HG02981 (cell line): ENCODE results near the gene LTB.
"Not testable (repeated sequence)": the region's sequence is repeated elsewhere in the genome, so short reads cannot be mapped to it uniquely, and the experiment has no call there.

Source experiments
- ATAC-seq: cut with Tn5 transposase; IDR thresholded peaks from one replicate; pipeline ENCODE4 v1.9.1; 2021; ENCODE audit warnings: mild to moderate bottlenecking, moderate library complexity; ENCODE audit not compliant: unreplicated experiment

LTB gene

DNA sequence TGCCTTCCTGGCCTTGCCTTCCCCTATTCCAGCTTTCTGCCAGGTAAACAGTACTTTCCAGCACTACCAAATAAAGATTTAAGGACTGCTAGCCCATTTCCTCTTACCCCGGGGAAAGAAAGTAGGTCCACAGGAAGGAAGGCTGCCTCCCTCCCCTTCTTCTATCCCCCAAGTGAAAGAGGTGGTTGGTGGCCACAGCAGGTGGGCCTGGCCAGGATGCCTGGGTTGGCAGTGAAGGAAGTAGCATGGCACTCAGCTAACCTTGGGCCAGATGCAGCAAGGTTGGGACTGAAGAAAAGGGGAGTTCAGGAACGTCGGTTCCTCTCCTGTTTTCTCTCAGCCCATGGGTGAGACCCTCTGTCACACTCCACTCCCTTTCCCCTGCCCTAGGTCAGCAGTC lies 25.9 kb downstream of the LTB start:
- no peak for ATAC-seq

GRCh38 chr6:31551371-31551770 lies 30.9 kb downstream of the LTB start:
- not testable (repeated sequence) for ATAC-seq

- no peak for ATAC-seq
Measured at GRCh38 chr6:31548544-31548873, 33.7 kb downstream of the LTB start.

- ATAC-seq: no peak
Measured at GRCh38 chr6:31547727-31548543, 34.3 kb downstream of the LTB start.

GRCh38 chr6:31546958-31547726 lies 35.1 kb downstream of the LTB start, which contains the start of gene NFKBIL1:
Gene NFKBIL1, plus strand, starts transcription at chr6:31547608. Its CDS starts 87 bp downstream, at chr6:31547695.
- ATAC-seq: peak; percentile 61

DNA sequence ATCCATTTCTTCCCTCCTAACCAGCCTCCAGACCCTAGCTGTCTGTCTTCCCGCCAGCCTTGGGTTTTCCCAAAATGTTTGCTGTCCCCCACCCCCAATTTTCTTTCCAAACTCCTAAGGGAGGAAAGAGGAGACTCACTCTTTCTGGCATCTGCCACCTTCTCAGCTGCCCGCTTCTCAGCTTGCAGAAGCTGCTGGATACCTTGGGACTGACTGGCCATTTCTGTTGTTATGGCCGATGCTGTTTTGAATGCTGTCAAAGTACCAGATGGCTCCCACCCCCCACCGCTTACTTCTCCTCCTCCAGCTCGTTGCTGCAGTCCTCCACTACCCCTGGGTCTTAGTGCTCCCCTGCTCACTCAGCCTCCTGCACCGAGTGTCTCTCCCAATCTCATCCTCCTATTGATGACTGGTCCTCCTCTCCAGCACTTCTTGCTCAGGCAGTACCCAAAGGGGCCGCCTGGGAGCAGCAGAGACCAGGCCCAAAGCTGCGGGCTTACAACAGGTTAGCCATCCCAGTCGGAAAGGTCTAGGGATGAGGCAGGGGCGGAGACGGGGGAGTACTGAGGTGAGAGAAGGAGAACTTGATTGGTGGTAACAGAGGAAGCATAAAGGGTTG lies 35.8 kb downstream of the LTB start, which contains the start of gene ATP6V1G2:
Gene ATP6V1G2, minus strand, starts transcription at position 270 of the 619 bp plus-strand sequence. Its CDS starts 49 bp downstream, at position 221.
- peak; percentile 34 for ATAC-seq

- no peak for ATAC-seq
Measured at GRCh38 chr6:31545291-31545690, 36.9 kb downstream of the LTB start.

DNA sequence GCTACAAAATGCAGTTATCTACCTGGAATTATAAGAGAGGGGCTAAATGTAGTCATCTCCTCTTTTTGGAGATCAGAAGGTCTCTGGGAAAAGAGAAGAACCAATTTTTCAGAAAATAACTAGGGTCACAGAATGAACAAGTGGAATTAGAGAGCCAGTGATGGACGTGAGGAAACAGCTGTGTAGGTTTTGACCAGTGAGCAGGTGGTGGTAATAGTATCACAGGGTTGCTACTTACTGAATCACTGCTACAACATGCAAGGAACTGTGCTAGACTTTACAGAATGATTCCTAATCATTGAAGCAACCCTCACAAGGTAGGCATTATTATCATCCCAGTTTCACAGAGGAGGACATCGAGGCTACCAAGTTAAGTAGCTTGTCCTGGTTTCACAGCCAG lies 37.5 kb downstream of the LTB start:
- ATAC-seq: no peak

DNA sequence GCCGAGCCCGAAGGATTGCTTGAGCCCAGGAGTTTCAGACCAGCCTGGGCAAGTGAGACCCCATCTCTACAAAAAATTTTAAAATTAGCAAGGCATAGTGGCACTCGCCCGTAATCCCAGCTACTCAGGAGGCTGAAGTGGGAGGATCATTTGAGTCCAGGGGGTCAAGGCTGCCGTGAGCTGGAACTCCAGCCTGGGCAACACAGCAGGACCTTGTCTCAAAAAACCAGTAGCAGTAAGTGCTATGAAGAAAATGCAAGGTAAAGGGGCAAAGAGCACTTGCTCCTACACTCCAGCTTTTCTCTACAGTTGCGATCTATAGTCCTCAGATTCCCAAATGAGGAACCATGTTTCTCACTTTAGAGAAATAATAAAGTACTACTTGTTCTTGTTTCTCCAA lies 38.6 kb downstream of the LTB start:
- ATAC-seq: no peak

- peak; percentile 50 for ATAC-seq
Measured at GRCh38 chr6:31541658-31542521, 40.3 kb downstream of the LTB start, which contains the start of gene DDX39B. Gene DDX39B, minus strand, starts transcription at chr6:31542003. Its CDS starts 1,471 bp downstream, at chr6:31540532.

DNA sequence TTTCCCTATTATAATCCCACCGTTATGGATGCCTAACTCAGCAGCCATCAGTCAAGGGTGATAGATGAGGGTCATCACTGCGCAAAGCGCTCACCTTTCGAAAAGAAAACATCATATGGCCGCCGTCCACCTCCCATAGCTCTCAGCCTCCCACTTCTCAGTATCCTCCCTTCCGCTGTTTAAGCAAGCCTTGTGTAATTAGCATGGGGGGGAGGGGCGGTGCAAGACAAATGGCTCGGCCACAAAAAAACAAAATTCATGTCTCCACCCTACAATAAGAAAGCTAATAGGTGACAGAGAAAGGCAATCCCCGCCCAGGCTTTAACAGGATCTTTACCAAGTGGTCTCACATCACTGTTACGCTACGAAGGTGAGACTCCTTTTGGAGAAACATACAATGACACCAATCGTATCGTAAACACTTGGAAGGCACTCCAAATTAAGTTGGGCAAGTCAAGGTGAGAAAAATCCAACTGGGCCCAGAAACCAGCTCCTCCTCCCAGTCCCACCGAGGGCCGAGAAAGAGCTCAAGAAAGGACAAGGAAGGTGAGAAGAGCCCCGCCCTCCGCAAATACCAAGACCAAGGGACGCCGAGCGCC lies 41.1 kb downstream of the LTB start:
- ATAC-seq: no peak

GRCh38 chr6:31540640-31541039 lies 41.6 kb downstream of the LTB start:
- no peak for ATAC-seq

DNA sequence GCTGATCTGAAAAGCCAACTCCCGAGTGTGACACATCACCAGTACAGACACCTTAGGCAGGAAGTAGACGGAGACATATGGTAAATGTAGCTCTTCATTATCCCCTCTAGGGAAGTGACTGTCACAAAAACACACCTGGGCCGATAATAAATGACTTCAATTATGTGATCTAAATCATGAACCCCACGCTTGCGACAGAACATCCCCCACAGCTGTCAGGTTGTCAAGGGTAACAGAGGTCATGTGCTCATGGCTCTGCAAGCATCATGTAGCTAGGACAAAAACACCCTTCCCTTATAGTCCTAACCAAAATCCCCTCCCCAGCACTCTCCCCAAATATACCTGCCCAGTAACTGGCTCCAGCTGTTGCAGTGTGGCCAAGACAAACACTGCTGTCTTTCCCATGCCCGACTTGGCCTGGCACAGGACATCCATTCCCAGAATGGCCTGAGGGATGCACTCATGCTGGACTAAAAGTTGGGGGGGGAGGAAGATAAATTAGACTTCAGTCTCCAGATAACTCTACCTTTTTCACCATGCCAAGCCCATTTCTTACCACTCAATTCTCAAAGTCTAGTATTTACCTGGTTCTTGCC lies 43.3 kb downstream of the LTB start:
- no peak for ATAC-seq

DNA sequence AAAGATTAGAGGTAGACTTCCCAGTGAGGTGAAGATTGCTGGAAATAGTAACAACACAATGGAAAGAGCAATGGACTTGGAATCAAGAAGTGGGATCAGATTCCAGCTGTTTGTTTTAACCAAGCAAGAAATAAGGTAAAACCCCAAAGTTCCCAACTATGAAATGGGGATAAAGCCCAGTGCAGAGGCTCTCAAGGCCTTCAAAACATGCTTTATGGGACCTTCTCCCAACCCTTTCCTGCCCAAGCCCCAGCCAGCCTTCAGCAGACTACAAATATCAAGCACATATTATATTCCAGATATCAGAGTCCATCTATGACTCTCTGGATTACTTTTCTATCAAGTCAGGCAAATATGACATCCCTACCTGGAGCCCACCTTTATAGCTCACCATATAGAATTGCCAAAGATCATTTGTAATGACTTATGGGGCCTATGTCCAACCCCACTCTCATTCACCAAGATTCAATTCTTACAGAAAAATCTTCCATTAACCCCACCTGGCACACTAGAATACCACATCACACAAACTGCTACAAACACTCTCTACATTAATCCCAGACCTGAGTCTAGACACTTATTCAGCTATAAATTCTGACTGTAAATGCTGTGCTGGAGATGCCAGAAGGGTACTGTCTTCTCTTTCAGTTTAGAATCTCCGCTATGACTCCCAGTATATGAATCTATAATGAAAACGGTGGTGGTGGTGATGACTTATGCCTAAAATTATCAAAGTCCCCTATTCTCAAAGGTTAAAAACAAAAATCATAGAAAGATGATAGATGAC lies 46.5 kb downstream of the LTB start:
- ATAC-seq: no peak

DNA sequence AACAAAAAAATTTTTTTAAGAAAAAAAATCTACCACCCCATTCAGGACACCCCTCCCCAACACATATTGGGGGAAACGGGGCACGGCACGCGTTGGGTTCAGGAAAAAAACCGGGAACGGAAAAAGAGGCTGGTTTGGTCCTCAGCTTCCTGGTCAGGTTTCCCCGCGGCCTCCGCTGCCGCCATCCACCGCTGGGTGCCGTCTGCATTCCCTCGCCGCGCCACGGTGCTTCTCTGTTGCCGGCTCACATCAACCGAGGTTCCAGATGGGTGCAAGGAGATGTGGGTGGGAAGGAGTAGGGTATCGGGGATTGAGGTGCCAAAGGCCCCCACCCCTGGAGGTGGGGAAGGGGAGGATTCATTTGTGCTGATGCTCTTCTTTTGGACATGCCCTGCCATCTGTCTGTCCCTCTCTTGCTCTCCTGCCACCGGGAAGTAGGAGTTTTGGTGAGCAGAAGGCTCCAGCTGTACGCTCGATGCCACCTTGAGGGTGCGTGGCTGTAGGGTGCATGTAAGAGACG lies 47.6 kb downstream of the LTB start:
- ATAC-seq: no peak

- no peak for ATAC-seq
Measured at GRCh38 chr6:31534011-31534410, 48.2 kb downstream of the LTB start.

- ATAC-seq: no peak
Measured at GRCh38 chr6:31533455-31533841, 48.8 kb downstream of the LTB start.

GRCh38 chr6:31532644-31533454 lies 49.4 kb downstream of the LTB start:
- ATAC-seq: no peak
